Occipital lobe (tissue), 3 donors: ENCODE measurements around the gene COX5B. TPM values are rescaled to one million over a fixed set of nuclear protein-coding genes. Genes with fewer than 3 reads are reported as not detected.
"Not testable (repeated sequence)": the region's sequence is repeated elsewhere in the genome, so short reads cannot be mapped to it uniquely, and the experiment has no call there.

Experiments used
- DNase-seq: peaks from one replicate; lab custom pipeline; 2025; lab: John Stamatoyannopoulos, UW
- small RNA-seq: library from RNA; depleted of rRNA; stranded (forward); fragments of <200 nt; gene quantifications from one replicate; pipeline ENCODE3, GENCODE V24; 2014
- total RNA-seq: library from RNA; depleted of rRNA; stranded (reverse); fragments of >200 nt; gene quantifications from one replicate; pipeline ENCODE4 v1.2.3, GENCODE V29; 2014

COX5B gene
- total RNA-seq, 1 donor from 2014 or later: 175 TPM

DNA sequence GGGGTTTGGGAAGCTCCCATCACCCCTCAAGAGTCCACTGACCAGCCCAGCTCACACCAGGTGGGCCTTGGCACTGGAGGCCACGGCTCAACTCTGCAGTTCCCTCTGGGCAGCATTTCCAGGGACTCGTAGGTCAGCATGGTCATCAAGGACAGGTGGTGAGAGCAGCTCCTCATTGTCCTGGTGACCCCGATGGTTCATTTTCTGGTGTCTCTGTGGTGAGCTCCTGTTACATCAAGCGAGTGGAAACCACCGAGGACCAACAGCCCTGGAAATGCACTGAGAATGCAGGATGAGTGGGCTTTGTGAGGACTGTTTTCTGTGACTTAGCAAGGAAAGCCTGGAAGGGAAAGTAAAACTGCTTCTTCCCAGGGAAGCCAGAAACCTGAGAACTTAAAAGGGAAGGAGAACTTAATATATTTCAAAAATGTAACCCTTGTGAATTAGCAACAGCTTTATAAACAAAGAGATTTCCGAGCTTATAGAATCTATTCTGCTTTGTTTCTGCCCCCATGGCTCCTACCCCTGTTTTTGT lies 26.8 kb downstream of the COX5B start:
- DNase-seq: not testable (repeated sequence)

DNA sequence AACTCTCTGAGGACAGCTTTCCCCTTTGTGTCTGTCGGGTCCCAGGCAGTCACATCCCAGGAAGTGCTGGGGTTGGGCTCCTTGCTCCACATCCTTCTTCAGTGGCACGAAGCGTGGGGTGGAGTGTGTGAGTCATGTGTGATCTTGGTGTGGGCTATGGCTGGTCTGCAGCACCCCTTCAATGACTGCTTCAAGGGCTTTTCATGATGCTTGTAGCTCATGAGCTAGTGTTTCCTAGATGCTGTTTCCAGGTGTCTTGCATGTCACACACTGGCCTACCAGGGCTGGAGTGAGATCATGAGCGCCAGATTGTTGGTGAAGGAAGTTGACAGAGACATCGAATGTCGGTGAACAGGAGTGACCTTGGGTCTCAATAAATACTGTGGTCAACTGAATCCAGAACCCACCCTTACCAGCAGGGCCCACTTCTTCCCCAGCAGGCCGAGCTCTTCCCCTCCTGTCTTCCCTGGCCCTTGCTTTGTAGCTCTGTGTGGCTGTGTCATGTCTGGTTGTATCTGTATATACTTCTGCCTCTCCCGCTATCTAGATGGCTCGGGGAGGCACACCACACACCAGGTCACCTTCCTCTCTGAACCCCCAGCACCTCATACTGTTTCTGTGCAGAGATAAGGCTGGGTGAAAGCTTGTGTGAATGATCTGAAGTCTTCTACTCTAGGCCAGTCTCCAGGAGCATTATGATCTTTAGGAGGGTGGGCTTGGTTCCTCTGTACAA lies 27.5 kb downstream of the COX5B start:
- no peak for DNase-seq

DNA sequence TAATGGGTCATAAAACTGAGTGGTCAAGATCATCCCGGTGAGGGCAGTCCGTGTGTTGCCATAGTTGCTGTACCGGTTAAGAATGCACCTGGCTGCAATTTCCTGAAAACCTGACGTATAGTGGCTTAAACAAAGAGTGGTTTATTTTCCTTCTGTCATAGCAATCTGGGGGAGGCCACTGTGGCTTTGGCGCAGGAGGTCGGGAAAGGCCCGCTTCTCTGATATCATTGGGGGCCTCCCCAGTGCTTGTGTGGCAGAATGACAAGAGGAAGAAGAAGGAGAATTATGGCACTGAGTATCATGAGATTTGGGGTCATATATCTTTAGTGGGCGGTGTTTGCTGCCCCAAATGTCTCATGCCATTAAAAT lies 28.0 kb downstream of the COX5B start:
- DNase-seq: no peak

DNA sequence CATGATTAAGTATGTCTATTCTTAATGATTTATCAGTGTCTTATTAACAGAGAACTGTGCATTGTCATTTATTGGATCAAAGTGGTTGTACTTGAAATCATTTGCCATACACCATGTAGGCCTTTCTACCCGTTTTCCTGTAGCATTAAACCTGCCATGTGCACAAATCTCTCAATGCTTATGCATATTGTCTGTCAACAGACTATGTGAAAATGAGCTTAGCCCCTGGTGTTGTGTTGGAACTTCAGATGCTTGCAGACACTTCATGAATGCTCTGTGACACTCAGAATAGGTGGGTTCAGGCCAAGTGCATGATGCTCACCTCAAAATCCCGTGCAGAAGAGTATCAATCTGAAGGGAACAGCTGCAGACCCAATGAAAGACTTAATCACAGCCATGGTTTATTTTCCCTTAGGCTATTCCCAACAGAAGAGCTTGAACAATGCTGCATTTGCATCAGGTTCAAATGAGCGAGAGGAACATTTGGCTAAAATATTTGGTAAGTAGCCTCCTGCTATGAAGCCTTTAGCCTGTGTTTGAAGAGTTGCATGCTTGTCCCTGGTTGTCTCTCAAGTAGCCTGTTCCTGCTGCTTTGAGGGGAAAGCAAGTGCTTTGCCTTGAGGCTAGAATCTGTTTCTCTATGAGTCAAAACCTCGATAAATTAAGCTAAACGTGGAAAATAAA lies 29.7 kb downstream of the COX5B start:
- DNase-seq: no peak

DNA sequence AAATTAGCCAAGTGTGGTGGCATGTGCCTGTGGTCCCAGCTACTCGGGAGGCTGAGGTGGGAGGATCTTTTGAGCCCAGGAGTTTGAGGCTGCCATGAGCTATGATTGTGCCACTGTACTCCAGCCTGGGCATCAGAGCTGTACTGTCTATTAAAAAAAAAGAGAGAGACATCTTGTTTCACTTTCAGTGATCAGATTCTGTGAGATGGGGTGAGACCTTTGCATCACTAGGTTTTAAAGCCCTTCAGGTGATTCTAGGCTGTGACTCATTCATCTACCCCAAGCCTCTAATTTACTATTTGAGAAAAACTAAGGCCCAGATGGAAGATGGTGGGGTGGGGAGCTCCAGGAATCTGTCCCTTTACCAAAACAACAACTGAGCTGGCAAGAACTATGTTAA lies 30.8 kb downstream of the COX5B start:
- no peak for DNase-seq

DNA sequence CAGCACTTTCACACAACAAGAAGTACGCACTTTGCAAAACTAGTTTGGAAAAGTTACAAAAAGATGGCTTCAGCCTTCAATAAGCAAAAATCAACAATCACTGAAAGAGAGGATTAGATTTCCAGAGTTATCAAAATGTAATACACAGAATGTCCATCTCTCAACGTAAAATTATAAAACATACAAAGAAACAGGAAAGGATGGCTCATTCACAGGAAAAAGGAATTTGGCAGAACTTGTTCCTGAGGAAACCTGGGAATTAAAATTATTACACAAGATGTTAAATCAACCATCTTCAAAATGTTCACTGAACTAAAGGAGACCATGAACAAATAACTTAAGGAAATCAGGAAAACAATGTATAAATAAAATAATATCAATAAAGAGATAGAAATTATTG lies 31.6 kb downstream of the COX5B start:
- no peak for DNase-seq

DNA sequence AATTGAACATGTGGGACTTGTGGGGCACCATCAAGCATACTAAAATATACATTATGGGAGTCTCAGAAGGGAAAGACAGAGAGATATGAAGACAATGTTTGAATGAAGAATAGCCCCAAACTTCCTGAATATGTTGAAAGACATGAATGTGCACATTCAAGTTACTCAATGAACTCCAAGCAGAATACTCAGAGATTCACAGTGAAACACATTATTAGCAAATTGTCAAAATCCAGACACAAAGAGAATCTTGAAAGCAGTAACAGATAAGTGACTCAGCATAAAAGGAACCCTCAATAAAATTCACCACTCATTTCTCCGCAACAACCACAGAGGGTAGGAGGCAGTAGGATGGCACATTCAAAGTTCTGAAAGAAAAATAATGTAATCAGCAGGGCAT lies 32.4 kb downstream of the COX5B start:
- no peak for DNase-seq

DNA sequence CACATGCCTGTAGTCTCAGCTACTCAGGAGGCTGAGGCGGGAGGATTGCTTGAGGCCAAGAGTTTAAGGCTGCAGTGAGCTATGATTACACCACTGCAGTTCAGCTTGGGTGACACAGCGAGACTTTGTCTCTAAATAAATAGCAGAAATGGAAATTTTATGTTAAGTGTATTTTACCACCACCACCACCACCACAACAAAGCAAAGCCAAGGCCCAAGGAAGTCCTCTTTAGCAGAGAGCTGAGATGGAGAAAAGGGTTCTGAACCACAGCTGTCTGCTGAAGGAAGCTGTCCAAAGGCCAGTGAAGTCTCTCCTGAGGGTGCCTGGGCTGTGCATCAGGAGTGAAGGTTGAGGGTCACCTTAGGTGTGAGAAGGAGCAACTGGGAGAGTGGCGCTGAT lies 41.4 kb downstream of the COX5B start:
- not testable (repeated sequence) for DNase-seq

DNA sequence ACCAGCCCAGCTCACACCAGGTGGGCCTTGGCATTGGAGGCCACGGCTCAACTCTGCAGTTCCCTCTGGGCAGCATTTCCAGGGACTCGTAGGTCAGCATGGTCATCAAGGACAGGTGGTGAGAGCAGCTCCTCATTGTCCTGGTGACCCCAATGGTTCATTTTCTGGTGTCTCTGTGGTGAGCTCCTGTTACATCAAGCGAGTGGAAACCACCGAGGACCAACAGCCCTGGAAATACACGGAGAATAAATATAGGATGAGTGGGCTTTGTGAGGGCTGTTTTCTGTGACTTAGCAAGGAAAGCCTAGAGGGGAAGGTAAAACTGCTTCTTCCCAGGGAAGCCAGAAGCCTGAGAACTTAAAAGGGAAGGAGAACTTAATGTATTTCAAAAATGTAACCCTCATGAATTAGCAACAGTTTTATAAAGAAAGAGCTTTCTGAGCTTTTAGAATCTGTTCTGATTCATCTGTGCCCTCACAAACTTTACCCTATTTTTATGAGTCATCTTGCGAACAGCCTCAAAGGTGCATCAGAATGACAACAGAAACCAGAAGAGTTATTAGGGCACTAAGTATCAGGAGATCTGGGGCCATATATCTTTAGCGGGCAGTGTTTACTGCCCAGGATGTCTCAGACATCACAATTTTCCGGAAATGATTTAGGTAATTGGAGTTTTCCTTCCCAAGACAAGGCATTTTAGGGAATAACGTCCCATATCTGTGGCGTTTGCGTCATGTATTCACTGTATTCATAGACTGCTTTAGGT lies 42.4 kb downstream of the COX5B start:
- no peak for DNase-seq

DNA sequence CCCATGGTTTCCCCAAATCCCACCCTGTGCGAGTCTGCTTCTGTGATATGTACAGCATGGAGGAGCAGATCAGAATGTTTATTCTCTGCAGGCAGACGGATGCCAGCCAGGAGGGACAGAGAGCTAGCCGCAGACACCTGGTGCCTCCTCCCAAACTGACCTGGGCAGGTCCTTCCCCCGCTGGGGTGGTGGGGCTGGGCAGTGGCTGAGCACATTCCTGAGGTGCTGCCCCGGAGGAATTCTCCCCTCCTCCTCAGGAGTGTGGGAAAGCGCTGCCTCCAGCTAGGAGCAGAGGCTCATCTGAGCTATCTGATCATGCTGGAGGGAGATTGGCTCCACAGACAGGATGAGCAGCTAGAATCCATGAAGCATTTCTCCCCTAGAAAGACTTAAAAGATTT lies 45.3 kb downstream of the COX5B start:
- DNase-seq: no peak

DNA sequence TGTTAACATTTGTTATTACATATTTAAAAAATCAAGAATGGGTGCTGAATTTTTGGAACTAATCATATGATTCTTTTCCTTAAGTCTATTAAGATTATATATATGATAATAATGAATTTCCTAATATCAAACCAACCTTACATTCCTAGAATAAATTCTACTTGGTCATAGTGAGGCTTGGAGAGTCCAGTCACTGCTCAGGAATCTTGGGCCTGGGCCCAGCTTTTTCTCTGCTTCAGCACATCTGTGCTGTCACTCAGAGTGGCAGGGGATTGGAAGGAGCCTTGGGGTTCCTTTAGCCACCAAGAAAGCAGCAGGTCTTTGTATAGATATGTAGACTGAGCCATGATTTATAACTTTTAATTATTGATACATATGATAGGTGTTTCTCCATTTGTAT lies 47.6 kb downstream of the COX5B start:
- no peak for DNase-seq

DNA sequence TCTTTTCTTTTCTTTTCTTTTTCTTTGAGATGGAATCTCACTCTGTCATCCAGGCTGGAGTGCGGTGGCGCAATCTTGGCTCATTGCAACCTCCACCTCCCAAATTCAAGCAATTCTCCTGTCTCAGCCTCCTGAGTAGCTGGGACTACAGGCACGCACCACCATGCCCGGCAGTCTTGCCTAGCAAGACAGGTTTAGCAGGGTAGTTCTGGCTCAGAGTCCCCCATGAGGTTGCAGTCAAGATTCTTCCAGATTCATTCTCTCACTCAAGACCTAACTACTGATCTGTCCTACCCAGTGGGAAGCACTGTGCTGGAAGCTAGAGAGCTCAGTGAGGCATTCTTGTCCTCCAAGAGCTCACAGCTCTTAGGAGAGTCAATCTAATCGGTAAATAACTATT lies 49.9 kb downstream of the COX5B start:
- DNase-seq: no peak

DNA sequence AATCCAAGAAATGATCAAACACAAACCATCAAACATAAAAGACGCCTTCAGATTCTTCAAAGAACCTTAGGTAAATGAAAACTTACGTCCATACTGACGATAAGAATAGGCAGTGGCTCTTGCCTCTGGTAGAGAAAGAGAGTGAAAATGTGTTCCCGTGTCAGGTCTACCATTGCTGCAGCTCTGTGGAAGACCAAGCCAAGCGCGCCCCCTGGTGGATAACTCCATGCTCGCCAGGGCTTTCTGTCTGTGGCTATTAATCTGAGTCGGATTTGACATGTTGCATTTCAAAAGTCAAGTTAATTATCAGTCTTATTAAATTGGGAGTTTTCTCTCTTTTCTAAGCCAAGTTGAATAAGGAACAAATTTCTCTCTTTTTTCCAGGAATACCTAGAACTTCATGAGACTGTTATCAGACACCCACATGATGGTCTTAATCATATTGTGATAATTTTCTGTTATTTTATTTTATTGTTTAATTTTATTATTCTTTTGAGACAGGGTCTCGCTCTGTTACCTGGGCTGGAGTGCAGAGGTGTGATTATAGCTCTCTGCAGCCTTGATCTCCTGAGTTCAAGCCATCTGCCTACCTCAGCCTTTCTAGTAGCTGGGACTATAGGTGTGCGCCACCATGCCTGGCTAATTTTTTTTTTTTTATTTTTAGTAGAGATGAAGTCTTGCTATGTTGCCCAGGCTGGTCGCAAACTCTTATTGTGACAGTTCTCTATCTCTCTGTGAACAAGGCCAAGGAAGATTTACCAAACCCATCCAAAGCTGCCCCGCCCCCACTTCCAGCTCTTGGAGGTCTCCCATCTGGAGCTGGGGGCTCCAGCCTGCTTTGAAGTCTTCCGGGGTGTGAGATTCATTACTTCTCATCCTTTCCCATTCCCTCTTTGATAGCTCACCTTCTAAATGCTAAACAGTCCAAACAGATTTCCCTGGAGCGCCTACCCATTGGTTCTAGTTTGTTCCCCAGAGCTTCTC lies 51.7 kb downstream of the COX5B start:
- peak; percentile 72 for DNase-seq

Small RNA genes within 50 kb of the gene (small RNA-seq; reads per million reads assigned to genes)
- 0.09 reads per million for gene RNU4-8P

Other genes with a start within 250 kb of the COX5B start
- 260 TPM for gene ANKRD36B, start 56.2 kb upstream of the COX5B start, total RNA-seq
- gene ACTR1B, start 18.0 kb downstream of the COX5B start, total RNA-seq: 27.1 TPM
- gene C2orf92, start 23.7 kb downstream of the COX5B start, total RNA-seq: 3.6 TPM
- 1.1 TPM for gene ZAP70, start 67.5 kb downstream of the COX5B start, total RNA-seq